ENCODE results near the gene TNFRSF21.

The TNFRSF21 gene

DNA sequence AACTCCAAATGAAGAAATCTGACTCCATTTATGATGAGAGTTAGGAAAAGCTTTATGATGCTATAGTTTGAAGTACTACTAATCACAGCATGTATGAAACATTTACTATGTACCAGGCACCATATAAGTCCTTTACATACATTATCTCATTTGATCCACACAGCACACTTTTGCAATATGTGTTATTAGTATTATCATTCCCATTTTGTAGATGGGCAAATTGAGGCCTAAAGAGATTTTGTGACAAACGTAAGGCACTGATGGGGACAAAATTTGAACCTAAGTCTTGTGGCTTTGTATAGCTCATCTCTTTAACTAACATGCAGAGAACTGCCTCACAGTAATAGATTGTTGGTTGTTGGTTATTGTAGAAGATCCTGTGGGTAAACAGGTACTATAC lies 14.2 kb upstream of the TNFRSF21 start:
- DNase-seq (ENCODE audit: low spot score) (no peak), ATAC-seq (ENCODE audit: low read depth) (no peak)
- Histone ChIP-seq H3K4me3 (ENCODE audit: severe bottlenecking) (no peak overlapping the region), H3K9me3 (ENCODE audit: severe bottlenecking) (no peaks in the 10 kb centered on the region), H3K4me1 (ENCODE audit: insufficient read depth, poor library complexity, severe bottlenecking) (no peaks in the 10 kb centered on the region), H3K36me3 (ENCODE audit: low read depth) (no peaks in the 10 kb centered on the region), H3K27me3 (ENCODE audit: insufficient read depth, poor library complexity, severe bottlenecking) (peaks cover 4% of the 10 kb centered on the region), H3K27ac (ENCODE audit: poor library complexity, severe bottlenecking) (no peak overlapping the region)
- TF ChIP-seq, protein P1, sequence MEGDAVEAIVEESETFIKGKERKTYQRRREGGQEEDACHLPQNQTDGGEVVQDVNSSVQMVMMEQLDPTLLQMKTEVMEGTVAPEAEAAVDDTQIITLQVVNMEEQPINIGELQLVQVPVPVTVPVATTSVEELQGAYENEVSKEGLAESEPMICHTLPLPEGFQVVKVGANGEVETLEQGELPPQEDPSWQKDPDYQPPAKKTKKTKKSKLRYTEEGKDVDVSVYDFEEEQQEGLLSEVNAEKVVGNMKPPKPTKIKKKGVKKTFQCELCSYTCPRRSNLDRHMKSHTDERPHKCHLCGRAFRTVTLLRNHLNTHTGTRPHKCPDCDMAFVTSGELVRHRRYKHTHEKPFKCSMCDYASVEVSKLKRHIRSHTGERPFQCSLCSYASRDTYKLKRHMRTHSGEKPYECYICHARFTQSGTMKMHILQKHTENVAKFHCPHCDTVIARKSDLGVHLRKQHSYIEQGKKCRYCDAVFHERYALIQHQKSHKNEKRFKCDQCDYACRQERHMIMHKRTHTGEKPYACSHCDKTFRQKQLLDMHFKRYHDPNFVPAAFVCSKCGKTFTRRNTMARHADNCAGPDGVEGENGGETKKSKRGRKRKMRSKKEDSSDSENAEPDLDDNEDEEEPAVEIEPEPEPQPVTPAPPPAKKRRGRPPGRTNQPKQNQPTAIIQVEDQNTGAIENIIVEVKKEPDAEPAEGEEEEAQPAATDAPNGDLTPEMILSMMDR (IDR thresholded peaks at IDR 0.05; ENCODE audit: poor library complexity, severe bottlenecking): no peak

DNA sequence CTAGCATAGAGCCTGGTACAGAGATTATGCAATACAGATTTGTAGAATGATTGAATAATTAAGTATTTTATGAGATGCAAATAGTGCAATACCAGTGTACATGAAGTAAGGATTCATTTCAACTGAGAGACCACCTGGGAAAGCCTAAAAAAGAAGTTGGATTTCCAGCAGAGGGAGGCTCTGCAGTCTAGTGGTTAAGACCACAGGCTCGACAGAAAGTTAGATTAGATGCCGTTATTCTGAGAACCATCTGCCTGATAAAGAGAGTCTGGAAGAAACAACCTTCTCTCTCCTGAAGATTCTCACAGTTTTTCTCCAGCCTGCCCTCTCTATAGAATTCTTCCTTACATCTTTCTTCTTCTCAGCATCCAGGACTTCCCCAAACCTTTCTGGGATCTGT lies 13.6 kb upstream of the TNFRSF21 start:
- H3K4me1 ChIP-seq (ENCODE audit: insufficient read depth, poor library complexity, severe bottlenecking): no peaks in the 10 kb centered on the region
- H3K4me3 ChIP-seq (ENCODE audit: severe bottlenecking): no peak overlapping the region
- H3K9me3 ChIP-seq (ENCODE audit: severe bottlenecking): no peaks in the 10 kb centered on the region
- H3K27me3 ChIP-seq (ENCODE audit: insufficient read depth, poor library complexity, severe bottlenecking): peaks cover 4% of the 10 kb centered on the region
- no peak for DNase-seq (ENCODE audit: low spot score)
- no peak overlapping the region for H3K27ac ChIP-seq (ENCODE audit: poor library complexity, severe bottlenecking)
- TF ChIP-seq, protein P1 (IDR thresholded peaks at IDR 0.05; ENCODE audit: poor library complexity, severe bottlenecking): no peak
- no peak for ATAC-seq (ENCODE audit: low read depth)
- no peaks in the 10 kb centered on the region for H3K36me3 ChIP-seq (ENCODE audit: low read depth)

DNA sequence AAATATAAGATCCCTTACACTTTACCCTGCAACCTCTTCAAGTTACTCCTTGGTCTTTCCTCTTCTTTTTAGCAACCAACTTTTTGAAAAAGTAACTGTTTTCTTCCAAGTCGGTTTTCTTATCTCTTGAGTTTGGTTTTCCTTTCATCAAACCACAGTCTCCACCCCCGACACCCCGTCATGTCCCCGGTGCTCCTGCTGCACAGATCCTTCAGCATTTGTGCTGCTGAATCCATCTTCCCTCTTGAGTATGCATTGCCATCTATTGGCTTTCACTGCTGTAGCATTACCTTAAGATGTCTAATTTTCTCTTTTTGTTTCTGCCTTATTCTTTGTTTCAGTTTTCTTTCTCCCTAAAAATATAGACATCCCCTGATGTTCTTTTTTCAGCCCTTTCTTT lies 11.9 kb upstream of the TNFRSF21 start:
- Histone ChIP-seq H3K4me1 (ENCODE audit: insufficient read depth, poor library complexity, severe bottlenecking) (no peaks in the 10 kb centered on the region), H3K4me3 (ENCODE audit: severe bottlenecking) (no peak overlapping the region), H3K27me3 (ENCODE audit: insufficient read depth, poor library complexity, severe bottlenecking) (peaks cover 4% of the 10 kb centered on the region), H3K36me3 (ENCODE audit: low read depth) (no peaks in the 10 kb centered on the region), H3K27ac (ENCODE audit: poor library complexity, severe bottlenecking) (no peak overlapping the region), H3K9me3 (ENCODE audit: severe bottlenecking) (no peaks in the 10 kb centered on the region)
- DNase-seq (ENCODE audit: low spot score): no peak
- TF ChIP-seq, protein P1 (IDR thresholded peaks at IDR 0.05; ENCODE audit: poor library complexity, severe bottlenecking): no peak
- ATAC-seq (ENCODE audit: low read depth): no peak

DNA sequence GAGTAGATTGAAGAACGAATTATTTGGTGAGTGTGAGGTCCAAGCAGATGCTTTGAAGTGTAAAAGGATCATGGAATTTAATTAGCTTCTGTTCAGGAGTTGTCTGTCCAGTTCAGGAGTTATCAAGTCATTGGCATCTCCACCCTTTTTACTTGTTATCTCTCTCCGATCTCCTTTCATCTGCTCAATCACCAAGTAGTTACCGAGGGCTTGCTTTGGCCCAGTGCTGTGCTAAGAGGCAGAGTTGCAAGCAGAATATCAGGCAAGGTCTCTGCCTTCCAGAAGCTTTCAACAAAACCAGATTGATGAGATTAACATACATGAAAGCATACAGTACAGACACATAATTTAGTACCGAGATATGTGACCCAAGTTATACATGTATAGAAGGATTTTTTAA lies 10.2 kb upstream of the TNFRSF21 start:
- DNase-seq (ENCODE audit: low spot score) (no peak), ATAC-seq (ENCODE audit: low read depth) (no peak)
- Histone ChIP-seq H3K4me1 (ENCODE audit: insufficient read depth, poor library complexity, severe bottlenecking) (no peaks in the 10 kb centered on the region), H3K36me3 (ENCODE audit: low read depth) (no peaks in the 10 kb centered on the region), H3K27me3 (ENCODE audit: insufficient read depth, poor library complexity, severe bottlenecking) (peaks cover 4% of the 10 kb centered on the region), H3K9me3 (ENCODE audit: severe bottlenecking) (no peaks in the 10 kb centered on the region), H3K27ac (ENCODE audit: poor library complexity, severe bottlenecking) (no peak overlapping the region), H3K4me3 (ENCODE audit: severe bottlenecking) (no peak overlapping the region)
- TF ChIP-seq, protein P1 (IDR thresholded peaks at IDR 0.05; ENCODE audit: poor library complexity, severe bottlenecking): no peak

DNA sequence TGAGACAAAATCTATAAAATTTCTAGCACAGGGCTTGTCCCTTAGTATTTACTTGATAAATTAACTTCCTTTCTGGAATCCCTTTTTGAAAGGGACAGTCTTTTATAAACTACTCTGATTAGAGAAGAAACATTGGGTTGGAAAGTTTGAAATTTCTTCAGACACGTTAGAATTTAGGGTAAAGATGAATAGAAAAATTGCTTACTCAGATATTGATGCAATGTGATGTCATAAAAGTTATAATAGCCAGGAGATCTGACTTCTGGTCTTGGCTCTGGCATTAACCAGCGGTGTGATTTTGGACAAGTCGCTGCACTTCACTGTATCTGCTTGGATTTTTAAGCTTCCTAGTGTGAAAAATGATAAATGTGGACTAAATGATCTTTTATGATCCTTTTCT lies 9.7 kb upstream of the TNFRSF21 start:
- Histone ChIP-seq H3K4me1 (ENCODE audit: insufficient read depth, poor library complexity, severe bottlenecking) (no peaks in the 10 kb centered on the region), H3K36me3 (ENCODE audit: low read depth) (no peaks in the 10 kb centered on the region), H3K4me3 (ENCODE audit: severe bottlenecking) (no peak overlapping the region), H3K9me3 (ENCODE audit: severe bottlenecking) (no peaks in the 10 kb centered on the region), H3K27me3 (ENCODE audit: insufficient read depth, poor library complexity, severe bottlenecking) (peaks cover 4% of the 10 kb centered on the region), H3K27ac (ENCODE audit: poor library complexity, severe bottlenecking) (no peak overlapping the region)
- DNase-seq (ENCODE audit: low spot score) (no peak), ATAC-seq (ENCODE audit: low read depth) (no peak)
- TF ChIP-seq, protein P1 (IDR thresholded peaks at IDR 0.05; ENCODE audit: poor library complexity, severe bottlenecking): no peak

Measured in RWPE2 (cell line).